ENCODE measurements around the gene CAMK4.

Gene CAMK4

GRCh38 chr5:111447099-111447498 is 222.9 kb downstream of the CAMK4 start:
- DNase-seq, result no peak

DNA sequence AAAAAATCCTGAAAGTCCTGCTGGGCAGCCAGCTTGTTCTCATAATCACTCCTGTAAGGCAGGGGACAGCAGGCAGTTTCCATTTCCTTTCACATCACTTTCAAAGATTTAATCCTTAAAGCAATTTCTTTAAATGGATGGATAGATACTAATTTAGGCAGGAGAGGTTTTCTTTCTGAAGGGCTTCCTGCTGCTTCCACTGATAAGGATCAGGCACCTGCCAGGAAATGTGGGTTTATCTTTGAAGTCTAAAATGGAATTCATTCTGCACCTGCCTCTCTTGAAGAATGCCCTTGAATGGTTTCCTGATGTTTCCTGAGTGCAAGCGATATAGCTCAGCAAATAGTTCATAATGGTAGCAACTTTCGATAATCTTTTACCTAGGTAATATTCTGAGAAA is 223.6 kb downstream of the CAMK4 start:
- DNase-seq, result no peak

- no peak for DNase-seq
Observed at GRCh38 chr5:111453295-111453694, 229.1 kb downstream of the CAMK4 start.

- DNase-seq, result no peak
Observed at GRCh38 chr5:111453747-111454146, 229.6 kb downstream of the CAMK4 start.

- no peak for DNase-seq
Observed at GRCh38 chr5:111454198-111454622, 230.0 kb downstream of the CAMK4 start.

- no peak for DNase-seq
Observed at GRCh38 chr5:111454776-111455175, 230.6 kb downstream of the CAMK4 start.

- no peak for DNase-seq
Observed at GRCh38 chr5:111461255-111461671, 237.1 kb downstream of the CAMK4 start.

DNA sequence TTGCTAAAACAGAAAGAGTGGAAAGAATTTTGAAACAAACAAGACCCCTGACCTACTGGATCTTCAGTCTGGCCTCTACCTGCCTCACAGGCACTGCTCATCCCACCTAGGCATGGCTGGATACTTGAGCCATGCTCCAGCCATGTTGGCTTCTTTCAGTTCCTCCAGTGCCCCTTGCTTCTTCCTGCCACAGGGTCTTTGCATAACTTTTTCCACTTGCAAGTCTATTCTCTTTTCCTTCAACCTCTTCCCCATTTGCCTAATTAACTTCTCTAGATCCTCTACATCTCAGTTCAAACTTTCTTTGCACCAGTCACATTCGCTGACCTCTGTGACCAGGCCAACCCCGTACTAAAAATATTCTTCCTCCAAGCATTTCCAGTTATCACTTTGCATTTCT is 237.8 kb downstream of the CAMK4 start:
- no peak for DNase-seq

DNA sequence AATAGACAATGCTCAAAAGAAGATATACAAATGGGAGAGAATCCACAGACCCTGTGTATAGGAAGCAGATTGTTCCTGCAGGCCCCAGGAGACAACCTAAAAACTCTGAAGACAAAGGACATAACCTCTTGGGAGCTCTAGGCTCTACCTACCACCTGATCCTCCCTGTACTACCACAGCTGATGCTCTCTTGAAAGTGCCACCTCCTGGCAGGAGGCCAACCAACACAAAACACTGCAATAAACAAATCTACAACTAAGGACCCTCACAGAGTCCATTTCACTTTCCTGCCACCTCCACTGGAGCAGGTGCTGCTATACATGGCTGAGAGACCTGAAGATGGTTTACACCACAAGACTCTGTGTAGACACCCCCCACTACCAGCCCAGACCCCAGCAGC is 239.1 kb downstream of the CAMK4 start:
- no peak for DNase-seq

- no peak for DNase-seq
Observed at GRCh38 chr5:111469293-111469896, 245.2 kb downstream of the CAMK4 start.

DNA sequence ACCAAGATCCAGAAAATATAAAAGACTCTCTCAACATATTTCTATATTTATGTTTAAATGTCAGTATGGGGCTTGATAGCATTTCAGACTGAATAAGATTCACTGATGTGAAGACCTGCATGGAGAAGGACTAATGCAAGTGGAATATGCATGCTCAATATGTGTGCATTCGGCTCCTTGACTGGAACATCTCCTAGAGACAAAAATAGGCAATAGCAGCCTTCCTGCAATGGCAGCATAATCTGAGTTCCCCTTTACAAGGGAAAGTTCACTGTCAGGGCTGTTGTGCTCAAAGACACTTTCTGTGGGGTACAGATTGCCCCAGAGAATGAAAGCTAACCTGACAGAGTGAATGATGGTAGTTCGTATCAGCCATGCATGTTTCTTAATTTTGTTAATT is 245.7 kb downstream of the CAMK4 start:
- no peak for DNase-seq

- DNase-seq, result no peak
Observed at GRCh38 chr5:111472096-111472495, 247.9 kb downstream of the CAMK4 start.

DNA sequence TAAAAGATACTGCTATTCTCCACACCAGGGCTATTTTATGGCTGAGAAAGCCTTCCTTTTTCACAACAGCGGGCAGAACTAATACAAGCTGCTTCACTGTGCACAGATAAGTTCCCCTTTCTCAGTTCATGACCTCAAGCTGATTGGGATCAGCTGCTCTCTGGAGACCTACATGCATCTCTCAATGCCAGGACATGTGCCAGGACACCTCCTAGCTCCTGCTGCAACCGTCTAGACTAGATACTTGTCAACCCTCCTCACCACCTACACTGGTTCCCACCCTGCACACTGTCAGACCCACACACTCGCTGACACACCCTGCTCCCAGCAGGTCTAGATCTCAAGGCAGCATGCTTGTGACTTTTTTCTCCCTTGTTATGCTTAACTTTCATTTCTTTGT is 248.4 kb downstream of the CAMK4 start:
- no peak for DNase-seq

DNA sequence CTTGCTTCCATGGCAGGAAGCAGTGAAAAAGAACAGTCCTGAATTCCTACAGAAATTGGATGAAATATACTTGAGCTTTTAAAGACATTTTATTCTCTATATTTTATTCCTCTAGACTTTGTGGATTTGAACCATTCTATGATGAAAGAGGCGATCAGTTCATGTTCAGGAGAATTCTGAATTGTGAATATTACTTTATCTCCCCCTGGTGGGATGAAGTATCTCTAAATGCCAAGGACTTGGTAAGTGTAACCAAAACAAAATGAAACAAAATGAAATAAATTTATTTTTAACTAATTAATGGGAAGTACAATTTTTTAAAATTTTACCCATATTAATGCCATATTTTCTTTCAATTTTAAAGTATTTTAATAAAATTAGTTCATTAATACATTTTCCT is 254.1 kb downstream of the CAMK4 start:
- DNase-seq, result no peak

DNA sequence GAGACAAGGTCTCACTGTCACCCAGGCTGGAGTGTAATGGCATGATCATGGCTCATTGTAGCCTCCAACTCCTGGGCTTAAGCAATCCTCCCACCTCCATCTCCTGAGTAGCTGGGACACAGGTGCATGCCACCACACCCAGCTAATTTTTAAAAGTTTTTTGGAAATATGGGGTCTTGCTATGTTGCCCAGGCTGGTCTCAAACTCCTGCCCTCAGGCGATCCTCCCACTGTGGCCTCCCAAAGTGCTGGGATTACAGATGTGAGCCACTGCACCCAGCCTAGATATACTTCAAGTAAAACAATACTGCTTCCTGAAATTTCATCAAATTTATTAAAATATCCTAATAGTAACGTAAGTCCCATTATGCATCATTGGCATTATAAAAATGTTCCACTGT is 254.7 kb downstream of the CAMK4 start:
- DNase-seq, result no peak

DNA sequence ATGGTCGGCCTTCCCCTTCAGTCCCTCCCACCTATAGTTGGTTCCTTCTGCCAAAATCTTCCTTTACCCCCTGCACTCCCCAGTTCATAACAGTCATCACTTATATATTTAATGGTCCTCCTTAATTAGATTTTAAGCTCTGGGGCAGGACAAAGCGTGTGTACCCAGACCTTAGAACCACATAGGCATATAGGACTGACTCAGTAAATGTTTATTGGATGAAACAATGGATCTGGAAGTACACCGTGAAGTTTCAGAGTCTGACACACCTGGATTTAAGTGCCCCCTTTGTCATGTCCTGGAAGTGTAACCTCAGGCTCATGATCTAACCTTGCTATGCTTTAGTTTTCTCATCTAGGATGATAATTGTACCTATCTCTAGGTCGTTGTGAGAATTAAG is 256.2 kb downstream of the CAMK4 start:
- no peak for DNase-seq

DNA sequence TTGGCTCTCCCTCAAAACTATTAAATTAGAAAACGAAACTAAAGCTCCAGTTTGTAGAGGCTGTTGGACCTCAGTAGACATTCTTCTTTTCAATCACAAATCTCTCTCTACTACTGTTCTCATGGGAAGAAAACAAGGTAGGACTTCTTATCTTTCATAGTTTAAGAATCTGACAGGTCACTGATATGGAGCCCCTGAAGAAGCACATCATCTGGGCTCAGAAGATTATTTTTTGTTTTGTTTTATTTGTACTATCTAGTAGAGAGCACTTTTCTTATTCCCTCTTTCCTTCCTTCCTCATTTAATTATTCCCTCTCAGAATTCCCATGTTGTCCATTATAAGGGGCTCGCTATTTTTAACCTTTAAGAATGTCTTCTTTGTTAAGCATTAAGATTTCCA is 261.9 kb downstream of the CAMK4 start:
- DNase-seq, result no peak

- no peak for DNase-seq
Observed at GRCh38 chr5:111486926-111487325, 262.7 kb downstream of the CAMK4 start.

DNA sequence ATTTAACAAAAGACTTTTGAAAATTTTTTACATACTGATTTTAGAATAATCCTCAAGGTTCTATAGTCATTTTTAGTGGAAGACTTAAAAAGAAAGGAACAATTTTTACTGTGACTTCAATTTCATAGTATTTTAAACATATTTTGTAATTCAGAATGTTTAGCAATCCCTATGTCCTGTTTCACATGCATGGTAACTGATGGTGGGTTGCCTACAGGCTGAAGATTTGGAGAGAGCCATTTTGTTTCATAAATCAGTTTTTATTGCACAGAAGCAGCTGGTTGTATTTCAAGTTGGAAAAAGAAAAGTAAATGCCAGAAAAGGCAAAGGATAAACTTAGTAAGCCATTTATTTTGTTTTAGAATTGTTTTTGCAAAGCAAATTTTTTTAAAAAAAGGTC is 264.2 kb downstream of the CAMK4 start:
- no peak for DNase-seq

- no peak for DNase-seq
Observed at GRCh38 chr5:111493031-111493430, 268.8 kb downstream of the CAMK4 start.

GRCh38 chr5:111494355-111494999 is 270.3 kb downstream of the CAMK4 start:
- DNase-seq, result no peak

GRCh38 chr5:111495159-111495558 is 271.0 kb downstream of the CAMK4 start:
- no peak for DNase-seq

DNA sequence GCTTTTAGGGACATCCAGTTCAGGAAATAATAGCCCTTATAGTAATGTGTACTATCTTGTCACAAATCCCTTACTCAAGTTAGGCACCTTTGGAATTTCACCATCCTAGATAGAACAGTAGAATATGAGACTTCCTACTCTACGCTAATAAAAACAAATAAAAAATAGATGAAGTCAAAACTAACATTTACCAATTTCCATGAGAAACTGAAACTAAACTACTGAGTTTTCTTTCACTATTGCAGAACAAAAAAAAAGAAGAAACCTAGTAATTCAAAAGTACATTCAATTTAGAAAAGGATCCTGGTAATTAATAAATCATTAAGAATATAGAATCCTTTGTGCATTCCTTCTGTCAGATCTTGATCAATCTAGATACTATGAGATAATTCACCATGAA is 274.2 kb downstream of the CAMK4 start:
- DNase-seq, result no peak

DNA sequence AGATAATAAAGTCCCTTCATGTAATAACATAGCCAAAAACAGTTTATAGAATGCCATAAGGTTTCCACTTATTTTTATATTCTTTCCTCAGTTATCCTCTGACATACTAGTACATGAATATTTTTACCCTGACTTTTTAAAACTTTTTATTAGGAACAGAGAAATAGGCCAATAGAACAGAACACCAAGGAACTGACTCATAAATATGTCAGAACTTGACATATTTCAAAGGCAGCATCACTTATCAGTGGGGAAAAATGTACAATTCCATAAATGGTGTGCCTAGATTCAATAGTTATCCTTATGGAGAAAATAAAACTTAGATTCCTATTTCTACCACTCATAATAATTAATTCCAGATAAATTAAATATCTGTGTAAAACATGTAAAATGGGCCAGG is 278.8 kb downstream of the CAMK4 start:
- no peak for DNase-seq

GRCh38 chr5:111505096-111505495 is 280.9 kb downstream of the CAMK4 start:
- DNase-seq, result no peak

Data from cerebellar nuclear complex (tissue), 1 donor.